ENCODE data around the gene LRIG1.

Gene LRIG1

DNA sequence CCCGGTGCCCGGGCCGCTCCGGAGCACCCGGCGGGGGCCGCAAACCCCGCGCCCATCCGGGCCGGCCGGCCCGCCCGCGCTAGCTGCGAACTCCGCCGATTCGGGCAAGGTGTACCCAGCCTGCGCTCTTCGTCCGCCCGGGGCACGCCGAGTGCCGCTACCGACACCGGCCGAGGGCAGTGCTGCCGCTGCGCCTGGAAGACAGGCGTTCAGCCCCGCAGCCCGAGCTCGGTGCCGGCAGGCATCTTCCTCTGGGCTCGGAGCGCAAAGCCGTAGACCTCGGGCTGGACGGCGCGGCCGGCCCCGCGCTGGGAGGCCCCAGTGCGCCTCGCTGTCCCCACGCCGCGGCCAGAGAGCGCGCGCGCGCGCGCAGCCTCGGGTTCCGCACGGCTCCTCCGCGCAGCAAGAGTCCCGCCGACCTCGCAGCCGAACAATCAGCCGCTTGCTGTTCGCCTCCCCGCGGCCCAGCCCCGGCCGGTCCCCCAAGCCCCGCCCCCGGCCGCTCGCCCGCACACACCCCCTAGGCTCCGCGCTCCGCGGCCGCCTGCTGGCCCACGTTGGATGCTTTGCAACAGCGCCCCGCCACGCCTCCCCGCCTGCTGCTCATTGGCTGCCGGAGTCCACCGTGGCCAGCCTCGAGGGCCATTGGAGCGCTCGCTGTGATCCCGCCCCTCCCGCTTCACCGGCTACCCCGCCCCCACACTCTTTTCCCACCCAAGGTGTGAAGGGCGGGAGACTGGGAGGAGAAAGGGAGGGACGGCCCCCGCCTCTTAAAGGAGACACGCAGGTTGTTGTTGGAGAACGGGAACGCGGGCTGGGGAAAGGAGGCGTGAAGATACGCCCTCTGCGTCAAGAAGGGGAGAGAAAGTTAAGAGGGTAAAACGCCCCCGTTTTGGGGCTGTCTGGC is at the start of gene LRIG1:
Gene LRIG1, minus strand, starts transcription at position 447 of the 907 bp plus-strand sequence. CDS start 615 bp downstream, outside the sequence.
- H3K9me3 Mint-ChIP-seq, result no peaks in the 10 kb centered on the region
- peaks cover 58% of the 10 kb centered on the region for H3K4me1 Mint-ChIP-seq
- H3K4me3 Mint-ChIP-seq, result peak within 1 kb of the TSS; percentile 81
- peak; percentile 91 for ATAC-seq (replicated peaks; ENCODE audit: extremely low read depth, poor library complexity, severe bottlenecking)
- no peaks in the 10 kb centered on the region for H3K27me3 Mint-ChIP-seq
- peak within 1 kb of the TSS; percentile 69 for H3K27ac Mint-ChIP-seq (ENCODE audit: low read depth)
- peaks cover 6% of the 10 kb centered on the region for H3K36me3 Mint-ChIP-seq (ENCODE audit: insufficient read depth)
- DNase-seq (ENCODE audit: low spot score in 2 of 2), result peak; percentile 92 to 94

DNA sequence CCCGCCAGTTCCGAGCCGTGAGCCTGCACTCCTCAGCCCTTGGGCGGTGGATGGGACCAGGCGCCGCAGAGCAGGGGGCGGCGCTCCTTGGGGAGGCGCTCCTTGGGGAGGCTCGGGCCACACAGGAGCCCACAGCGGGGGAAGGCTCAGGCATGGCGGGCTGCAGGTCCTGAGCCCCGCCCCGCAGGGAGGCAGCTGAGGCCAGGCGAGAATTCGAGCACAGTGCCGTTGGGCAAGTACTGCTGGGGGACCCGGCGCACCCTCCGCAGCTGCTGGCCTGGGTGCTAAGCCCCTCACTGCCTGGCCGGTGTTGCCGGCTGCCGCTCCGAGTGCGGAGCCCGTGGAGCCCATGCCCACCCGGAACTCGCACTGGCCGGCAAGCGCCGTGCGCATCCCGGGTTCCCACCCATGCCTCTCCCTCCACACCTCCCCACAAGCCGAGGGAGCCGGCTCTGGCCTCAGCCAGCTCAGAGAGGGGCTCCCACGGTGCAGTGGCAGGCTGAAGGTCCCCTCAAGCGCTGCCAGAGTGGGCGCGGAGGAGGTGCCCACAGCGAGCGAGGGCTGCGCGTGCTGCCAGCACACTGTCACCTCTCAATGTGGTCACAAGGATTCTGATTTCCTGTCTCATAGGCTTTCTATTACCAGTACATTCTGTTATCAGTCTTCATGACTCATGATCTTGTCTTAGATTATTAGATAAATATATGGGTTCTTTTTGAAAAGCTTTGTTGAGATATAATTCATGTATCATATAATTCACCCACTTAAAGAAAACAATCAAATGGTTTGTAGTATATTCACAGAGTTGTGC is 44.0 kb upstream of the LRIG1 start:
- H3K9me3 Mint-ChIP-seq, result no peaks in the 10 kb centered on the region
- no peak overlapping the region for H3K4me3 Mint-ChIP-seq
- no peak overlapping the region for H3K27ac Mint-ChIP-seq (ENCODE audit: low read depth)
- ATAC-seq (replicated peaks; ENCODE audit: extremely low read depth, poor library complexity, severe bottlenecking) (no peak), DNase-seq (ENCODE audit: low spot score in 2 of 2) (no peak)
- H3K36me3 Mint-ChIP-seq (ENCODE audit: insufficient read depth), result no peaks in the 10 kb centered on the region
- no peaks in the 10 kb centered on the region for H3K4me1 Mint-ChIP-seq
- no peaks in the 10 kb centered on the region for H3K27me3 Mint-ChIP-seq

- ATAC-seq (replicated peaks; ENCODE audit: extremely low read depth, poor library complexity, severe bottlenecking) (no peak), DNase-seq (ENCODE audit: low spot score in 2 of 2) (no peak)
- Mint-ChIP-seq H3K36me3 (ENCODE audit: insufficient read depth) (no peaks in the 10 kb centered on the region), H3K4me1 (no peaks in the 10 kb centered on the region), H3K27me3 (no peaks in the 10 kb centered on the region), H3K27ac (ENCODE audit: low read depth) (no peak overlapping the region), H3K9me3 (no peaks in the 10 kb centered on the region), H3K4me3 (no peak overlapping the region)
Observed at GRCh38 chr3:66542153-66542552, 41.3 kb upstream of the LRIG1 start.

GRCh38 chr3:66539466-66539989 is 38.7 kb upstream of the LRIG1 start:
- Mint-ChIP-seq H3K36me3 (ENCODE audit: insufficient read depth) (no peaks in the 10 kb centered on the region), H3K9me3 (no peaks in the 10 kb centered on the region), H3K4me1 (no peaks in the 10 kb centered on the region), H3K27me3 (no peaks in the 10 kb centered on the region), H3K4me3 (no peak overlapping the region), H3K27ac (ENCODE audit: low read depth) (no peak overlapping the region)
- ATAC-seq (replicated peaks; ENCODE audit: extremely low read depth, poor library complexity, severe bottlenecking), result no peak
- no peak for DNase-seq (ENCODE audit: low spot score in 2 of 2)

- Mint-ChIP-seq H3K27me3 (no peaks in the 10 kb centered on the region), H3K4me1 (no peaks in the 10 kb centered on the region), H3K9me3 (no peaks in the 10 kb centered on the region), H3K36me3 (ENCODE audit: insufficient read depth) (no peaks in the 10 kb centered on the region), H3K27ac (ENCODE audit: low read depth) (no peak overlapping the region), H3K4me3 (no peak overlapping the region)
- DNase-seq (ENCODE audit: low spot score in 2 of 2), result no peak
- ATAC-seq (replicated peaks; ENCODE audit: extremely low read depth, poor library complexity, severe bottlenecking), result no peak
Observed at GRCh38 chr3:66538390-66538789, 37.6 kb upstream of the LRIG1 start.

- DNase-seq (ENCODE audit: low spot score in 2 of 2) (no peak), ATAC-seq (replicated peaks; ENCODE audit: extremely low read depth, poor library complexity, severe bottlenecking) (no peak)
- Mint-ChIP-seq H3K36me3 (ENCODE audit: insufficient read depth) (no peaks in the 10 kb centered on the region), H3K4me3 (no peak overlapping the region), H3K9me3 (no peaks in the 10 kb centered on the region), H3K27me3 (no peaks in the 10 kb centered on the region), H3K27ac (ENCODE audit: low read depth) (no peak overlapping the region), H3K4me1 (no peaks in the 10 kb centered on the region)
Observed at GRCh38 chr3:66537735-66538134, 36.9 kb upstream of the LRIG1 start.

GRCh38 chr3:66536791-66537190 is 36.0 kb upstream of the LRIG1 start:
- Mint-ChIP-seq H3K27me3 (no peaks in the 10 kb centered on the region), H3K4me3 (no peak overlapping the region), H3K27ac (ENCODE audit: low read depth) (no peak overlapping the region), H3K36me3 (ENCODE audit: insufficient read depth) (no peaks in the 10 kb centered on the region), H3K9me3 (no peaks in the 10 kb centered on the region), H3K4me1 (no peaks in the 10 kb centered on the region)
- ATAC-seq (replicated peaks; ENCODE audit: extremely low read depth, poor library complexity, severe bottlenecking) (no peak), DNase-seq (ENCODE audit: low spot score in 2 of 2) (no peak)

DNA sequence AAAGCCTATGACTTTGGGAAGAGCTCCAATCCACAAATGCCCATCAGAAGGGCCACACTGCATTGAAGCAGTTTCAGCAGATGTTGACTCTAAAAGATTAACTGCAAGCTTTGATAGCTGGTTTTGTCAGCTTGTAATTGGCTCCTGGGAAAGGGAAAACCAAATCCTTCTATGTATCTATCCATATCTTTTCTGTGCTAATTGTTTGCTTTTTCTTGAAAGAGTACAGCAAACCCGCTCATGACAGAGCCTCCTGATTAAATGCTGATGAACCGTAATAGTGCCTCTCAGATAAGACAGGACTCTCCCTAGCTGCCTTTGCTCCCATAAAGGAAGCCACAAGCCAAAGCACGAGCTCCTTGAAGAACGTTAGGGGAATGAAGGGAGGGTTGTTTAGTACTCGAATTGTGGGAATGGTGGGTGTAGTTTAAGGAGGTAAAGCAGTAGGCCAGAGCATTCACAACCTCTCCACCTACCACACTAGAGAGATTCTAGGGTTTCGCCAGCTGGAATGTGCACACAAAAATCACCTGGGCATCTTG is 33.6 kb upstream of the LRIG1 start:
- ATAC-seq (replicated peaks; ENCODE audit: extremely low read depth, poor library complexity, severe bottlenecking), result no peak
- Mint-ChIP-seq H3K27ac (ENCODE audit: low read depth) (no peak overlapping the region), H3K36me3 (ENCODE audit: insufficient read depth) (no peaks in the 10 kb centered on the region), H3K4me3 (no peak overlapping the region), H3K27me3 (no peaks in the 10 kb centered on the region), H3K9me3 (no peaks in the 10 kb centered on the region), H3K4me1 (no peaks in the 10 kb centered on the region)
- DNase-seq (ENCODE audit: low spot score in 2 of 2), result no peak

- ATAC-seq (replicated peaks; ENCODE audit: extremely low read depth, poor library complexity, severe bottlenecking) (no peak), DNase-seq (ENCODE audit: low spot score in 2 of 2) (no peak)
- no peaks in the 10 kb centered on the region for H3K9me3 Mint-ChIP-seq
- no peak overlapping the region for H3K4me3 Mint-ChIP-seq
- no peaks in the 10 kb centered on the region for H3K36me3 Mint-ChIP-seq (ENCODE audit: insufficient read depth)
- no peaks in the 10 kb centered on the region for H3K27me3 Mint-ChIP-seq
- H3K27ac Mint-ChIP-seq (ENCODE audit: low read depth), result no peak overlapping the region
- no peaks in the 10 kb centered on the region for H3K4me1 Mint-ChIP-seq
Observed at GRCh38 chr3:66532613-66533012, 31.8 kb upstream of the LRIG1 start.

GRCh38 chr3:66532160-66532587 is 31.4 kb upstream of the LRIG1 start:
- Mint-ChIP-seq H3K27ac (ENCODE audit: low read depth) (no peak overlapping the region), H3K36me3 (ENCODE audit: insufficient read depth) (no peaks in the 10 kb centered on the region), H3K9me3 (no peaks in the 10 kb centered on the region), H3K4me1 (no peaks in the 10 kb centered on the region), H3K4me3 (no peak overlapping the region), H3K27me3 (no peaks in the 10 kb centered on the region)
- no peak for ATAC-seq (replicated peaks; ENCODE audit: extremely low read depth, poor library complexity, severe bottlenecking)
- DNase-seq (ENCODE audit: low spot score in 2 of 2), result no peak

DNA sequence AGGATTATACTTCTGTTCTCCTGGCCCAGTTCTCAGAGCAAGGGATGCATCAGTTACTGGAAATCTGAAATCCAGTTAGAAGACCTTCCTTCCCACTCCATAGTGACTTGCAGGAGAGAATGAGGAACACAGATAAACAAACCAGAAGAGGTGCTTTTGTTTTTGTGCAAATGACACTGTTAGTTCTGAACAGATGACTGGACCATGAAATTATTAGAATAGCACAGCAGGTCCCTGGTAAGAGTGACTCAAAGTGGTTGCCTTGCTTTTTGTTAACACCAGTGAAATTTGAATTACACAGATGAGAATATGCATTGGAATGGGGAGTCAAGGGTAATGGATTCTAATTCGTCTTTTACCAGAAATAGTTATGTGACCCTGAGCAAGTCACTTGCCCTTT is 30.4 kb upstream of the LRIG1 start:
- H3K4me3 Mint-ChIP-seq, result no peak overlapping the region
- H3K27ac Mint-ChIP-seq (ENCODE audit: low read depth), result no peak overlapping the region
- ATAC-seq (replicated peaks; ENCODE audit: extremely low read depth, poor library complexity, severe bottlenecking) (no peak), DNase-seq (ENCODE audit: low spot score in 2 of 2) (no peak)
- no peaks in the 10 kb centered on the region for H3K9me3 Mint-ChIP-seq
- peaks cover 3% of the 10 kb centered on the region for H3K27me3 Mint-ChIP-seq
- no peaks in the 10 kb centered on the region for H3K4me1 Mint-ChIP-seq
- H3K36me3 Mint-ChIP-seq (ENCODE audit: insufficient read depth), result no peaks in the 10 kb centered on the region

DNA sequence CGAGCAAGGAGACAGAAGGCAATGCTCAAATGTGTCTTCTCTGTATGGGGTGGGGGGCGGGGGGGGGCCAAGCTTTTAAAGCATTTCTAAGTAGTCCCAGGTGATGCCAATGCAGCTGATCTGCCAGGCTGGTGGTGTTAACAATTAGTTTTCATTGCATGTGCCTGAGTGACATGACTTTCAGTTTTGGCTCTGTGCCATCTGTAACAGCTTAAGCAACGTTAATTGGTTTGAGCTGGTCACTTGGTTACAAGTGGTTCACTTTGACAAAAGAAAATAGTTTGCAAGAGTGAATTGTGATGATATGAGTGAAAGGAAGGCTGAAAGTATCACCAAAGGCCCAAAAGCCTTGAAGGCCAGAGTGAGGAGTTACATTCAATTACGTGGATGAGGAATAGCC is 26.4 kb upstream of the LRIG1 start:
- H3K9me3 Mint-ChIP-seq, result no peaks in the 10 kb centered on the region
- H3K4me3 Mint-ChIP-seq, result no peak overlapping the region
- ATAC-seq (replicated peaks; ENCODE audit: extremely low read depth, poor library complexity, severe bottlenecking) (no peak), DNase-seq (ENCODE audit: low spot score in 2 of 2) (no peak)
- H3K27ac Mint-ChIP-seq (ENCODE audit: low read depth), result no peak overlapping the region
- H3K4me1 Mint-ChIP-seq, result no peaks in the 10 kb centered on the region
- H3K36me3 Mint-ChIP-seq (ENCODE audit: insufficient read depth), result no peaks in the 10 kb centered on the region
- H3K27me3 Mint-ChIP-seq, result peaks cover 29% of the 10 kb centered on the region
